Fibroblast of lung (primary cell): ENCODE measurements around the gene BTLA. TPM values are rescaled to one million over a fixed set of nuclear protein-coding genes. Genes with fewer than 3 reads are reported as not detected.
A peak's percentile ranks its signal among the peaks of the same experiment; 100 is the strongest.

Experiments used
- DNase-seq, 2 donors: peaks; one replicate each; pipeline versions ENCODE4 v3.0.0 to v3.0.0-alpha.2; 2010; ENCODE audit warnings: low read depth in 2 of 2
- H2AFZ ChIP-seq: 2 replicates; pipeline ENCODE4 v1.5.1; 2012; ENCODE audit warnings: low read length, control low read depth, inconsistent platforms
- H3K27ac ChIP-seq: 2 replicates; pipeline ENCODE4 v1.5.1; 2011; ENCODE audit warnings: low read length, control low read depth; ENCODE audit not compliant: insufficient read depth
- H3K27me3 ChIP-seq: 2 replicates; pipeline ENCODE4 v1.5.1; 2011; ENCODE audit warnings: mild to moderate bottlenecking, low read length; ENCODE audit not compliant: control insufficient read depth, insufficient read depth
- H3K36me3 ChIP-seq: 2 replicates; pipeline ENCODE4 v1.5.1; 2011; ENCODE audit warnings: low read length; ENCODE audit not compliant: control insufficient read depth, insufficient read depth
- H3K4me1 ChIP-seq: 2 replicates; pipeline ENCODE4 v1.5.1; 2011; ENCODE audit warnings: low read length; ENCODE audit not compliant: control insufficient read depth, insufficient read depth; ENCODE audit errors: extremely low read depth
- H3K4me2 ChIP-seq: 2 replicates; pipeline ENCODE4 v1.5.1; 2011; ENCODE audit warnings: low read length, control low read depth; ENCODE audit not compliant: insufficient read depth; ENCODE audit errors: extremely low read depth
- H3K4me3 ChIP-seq, 4 experiments: fragments of 200-600 bp in 1 of 4; sonication (generic) in 1 of 4; replicated peaks in 1 of 4; 2 replicates each; pipeline ENCODE4 v1.5.1; 2011 to 2016; ENCODE audit warnings: low read length in 4 of 4, low read depth in 3 of 4, mild to moderate bottlenecking in 3 of 4, control low read depth in 2 of 4, inconsistent platforms in 1 of 4, mixed read lengths in 1 of 4; ENCODE audit not compliant: insufficient read depth in 1 of 4; ENCODE audit errors: control extremely low read depth in 1 of 4
- H3K79me2 ChIP-seq: 2 replicates; pipeline ENCODE4 v1.5.1; 2012; ENCODE audit warnings: mild to moderate bottlenecking, low read length, inconsistent platforms; ENCODE audit not compliant: control insufficient read depth, insufficient read depth
- H3K9ac ChIP-seq: 2 replicates; pipeline ENCODE4 v1.5.1; 2011; ENCODE audit warnings: mild to moderate bottlenecking, low read length, control low read depth; ENCODE audit not compliant: insufficient read depth
- H3K9me3 ChIP-seq: 2 replicates; pipeline ENCODE4 v1.5.1; 2012; ENCODE audit warnings: low read depth, low read length; ENCODE audit not compliant: control insufficient read depth, insufficient read depth
- H4K20me1 ChIP-seq: 2 replicates; pipeline ENCODE4 v1.5.1; 2011; ENCODE audit warnings: low read length; ENCODE audit not compliant: control insufficient read depth, insufficient read depth; ENCODE audit errors: extremely low read depth
- EZH2 ChIP-seq: IDR thresholded peaks from 2 replicates; pipeline ENCODE4 v1.5.1; 2012; ENCODE audit warnings: low read length, control low read depth, mild to moderate bottlenecking; ENCODE audit errors: missing control alignments
- polyA plus RNA-seq, 2 donors: library from polyadenylated mRNA; depleted of rRNA in 1 of 2; stranded (reverse) in 1 of 2; unstranded in 1 of 2; fragments of >200 nt; gene quantifications; 2 replicates each; pipeline ENCODE4 v1.2.1, GENCODE V29; 2011 to 2012; ENCODE audit warnings: missing spikeins in 1 of 2
- total RNA-seq: library from RNA; depleted of rRNA; stranded (reverse); fragments of >200 nt; gene quantifications from 2 replicates; pipeline ENCODE4 v1.2.1, GENCODE V29; 2014
- TF ChIP-seq, protein P1 (sequence below), 2 donors: IDR thresholded peaks in 1 of 2; conservative IDR thresholded peaks in 1 of 2; 1 replicate in 1 of 2; 2 replicates in 1 of 2; pipeline ENCODE4 v1.5.1; 2011 to 2012; ENCODE audit warnings: low read length in 2 of 2, control low read depth in 1 of 2, inconsistent platforms in 1 of 2, low read depth in 1 of 2, mild to moderate bottlenecking in 1 of 2

Gene BTLA
- total and polyA plus RNA-seq, 2 donors (not counting 1 experiment from before 2014, with no cell fraction given), result under 0.01 TPM; not detected in 1

DNA sequence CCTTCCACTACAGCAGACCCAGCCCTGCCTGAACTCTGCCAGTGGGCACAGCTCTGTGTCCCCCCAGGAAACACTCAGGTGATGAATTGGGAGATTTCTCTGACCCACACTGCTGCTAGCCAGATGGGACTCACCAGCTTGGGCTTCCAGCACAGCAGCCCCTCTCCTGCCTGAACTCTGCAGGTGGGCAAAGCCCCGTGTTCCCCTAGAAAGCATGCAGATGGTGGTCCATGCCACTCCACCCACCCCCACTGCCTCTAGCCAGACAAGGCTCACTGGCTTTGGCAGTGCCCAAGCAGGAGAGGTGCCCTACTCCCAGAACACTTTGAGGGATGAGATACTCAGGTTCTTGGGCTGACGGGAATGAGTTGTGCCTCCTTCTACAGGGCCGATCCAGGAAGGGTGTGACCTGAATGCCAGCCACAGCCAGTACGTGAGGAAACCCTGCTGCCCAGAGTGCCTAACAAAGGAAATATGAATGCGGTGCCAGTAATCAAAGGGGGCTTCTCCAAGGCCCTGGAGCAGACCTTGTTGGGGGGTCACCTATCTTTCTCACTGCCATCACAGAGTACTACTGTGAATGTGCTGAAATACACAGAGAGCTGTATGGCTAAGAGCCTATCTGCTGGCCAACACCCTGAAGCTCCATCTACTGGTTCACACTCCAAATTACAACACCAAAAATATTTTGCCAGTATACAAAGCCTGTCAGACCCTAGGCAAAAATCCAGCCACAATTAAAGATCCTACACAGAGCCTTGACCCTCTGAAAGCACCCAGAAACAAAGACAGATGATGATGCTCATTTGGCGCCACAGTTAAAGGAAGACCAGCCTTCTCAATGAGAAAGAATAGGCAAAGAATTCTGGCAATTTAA is 61.9 kb downstream of the BTLA start:
- Histone ChIP-seq H3K36me3 (no peaks in the 10 kb centered on the region), H3K4me2 (no peak overlapping the region), H3K4me3 (no peak overlapping the region), H3K79me2 (no peaks in the 10 kb centered on the region), H3K9me3 (no peaks in the 10 kb centered on the region), H3K9ac (no peak overlapping the region), H2AFZ (no peak overlapping the region), H3K27me3 (no peaks in the 10 kb centered on the region), H4K20me1 (no peaks in the 10 kb centered on the region), H3K27ac (no peak overlapping the region), H3K4me1 (no peaks in the 10 kb centered on the region)
- TF ChIP-seq, protein P1, sequence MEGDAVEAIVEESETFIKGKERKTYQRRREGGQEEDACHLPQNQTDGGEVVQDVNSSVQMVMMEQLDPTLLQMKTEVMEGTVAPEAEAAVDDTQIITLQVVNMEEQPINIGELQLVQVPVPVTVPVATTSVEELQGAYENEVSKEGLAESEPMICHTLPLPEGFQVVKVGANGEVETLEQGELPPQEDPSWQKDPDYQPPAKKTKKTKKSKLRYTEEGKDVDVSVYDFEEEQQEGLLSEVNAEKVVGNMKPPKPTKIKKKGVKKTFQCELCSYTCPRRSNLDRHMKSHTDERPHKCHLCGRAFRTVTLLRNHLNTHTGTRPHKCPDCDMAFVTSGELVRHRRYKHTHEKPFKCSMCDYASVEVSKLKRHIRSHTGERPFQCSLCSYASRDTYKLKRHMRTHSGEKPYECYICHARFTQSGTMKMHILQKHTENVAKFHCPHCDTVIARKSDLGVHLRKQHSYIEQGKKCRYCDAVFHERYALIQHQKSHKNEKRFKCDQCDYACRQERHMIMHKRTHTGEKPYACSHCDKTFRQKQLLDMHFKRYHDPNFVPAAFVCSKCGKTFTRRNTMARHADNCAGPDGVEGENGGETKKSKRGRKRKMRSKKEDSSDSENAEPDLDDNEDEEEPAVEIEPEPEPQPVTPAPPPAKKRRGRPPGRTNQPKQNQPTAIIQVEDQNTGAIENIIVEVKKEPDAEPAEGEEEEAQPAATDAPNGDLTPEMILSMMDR (conservative IDR thresholded peaks at IDR 0.05 in 1 of 2, IDR thresholded peaks at IDR 0.05 in 1 of 2; ENCODE audit: low read depth in 1 of 2, low read length in 2 of 2), result peak; percentile 45 to 57
- no peak for TF ChIP-seq EZH2
- peak; percentile 29 to 57 for DNase-seq

DNA sequence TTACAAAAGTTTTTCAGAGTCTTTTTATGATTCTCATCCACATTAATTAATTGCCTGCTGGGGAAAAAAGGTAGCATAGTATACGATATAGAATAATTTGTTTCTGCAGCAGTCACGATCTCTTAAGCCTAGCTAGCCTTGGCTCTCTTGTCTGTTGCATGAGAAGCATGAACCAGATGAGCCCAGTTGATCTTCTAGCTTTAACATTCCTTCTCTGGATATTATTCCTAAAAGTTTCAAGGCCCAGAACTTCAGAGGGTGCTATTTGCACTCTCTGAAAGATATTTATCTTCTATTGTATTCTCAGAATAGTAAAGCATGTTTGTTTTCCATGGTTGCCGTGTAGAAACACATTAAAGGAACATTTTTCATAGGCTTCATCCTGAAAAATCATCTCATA is 69.3 kb downstream of the BTLA start:
- Histone ChIP-seq H3K36me3 (no peaks in the 10 kb centered on the region), H3K27me3 (no peaks in the 10 kb centered on the region), H3K4me3 (no peak overlapping the region), H3K9ac (no peak overlapping the region), H3K9me3 (no peaks in the 10 kb centered on the region), H3K4me1 (no peaks in the 10 kb centered on the region), H3K27ac (no peak overlapping the region), H3K4me2 (no peak overlapping the region), H2AFZ (no peak overlapping the region), H3K79me2 (no peaks in the 10 kb centered on the region), H4K20me1 (no peaks in the 10 kb centered on the region)
- DNase-seq, result no peak
- no peak for TF ChIP-seq EZH2
- TF ChIP-seq, protein P1 (conservative IDR thresholded peaks at IDR 0.05 in 1 of 2, IDR thresholded peaks at IDR 0.05 in 1 of 2; ENCODE audit: low read depth in 1 of 2, low read length in 2 of 2), result no peak

DNA sequence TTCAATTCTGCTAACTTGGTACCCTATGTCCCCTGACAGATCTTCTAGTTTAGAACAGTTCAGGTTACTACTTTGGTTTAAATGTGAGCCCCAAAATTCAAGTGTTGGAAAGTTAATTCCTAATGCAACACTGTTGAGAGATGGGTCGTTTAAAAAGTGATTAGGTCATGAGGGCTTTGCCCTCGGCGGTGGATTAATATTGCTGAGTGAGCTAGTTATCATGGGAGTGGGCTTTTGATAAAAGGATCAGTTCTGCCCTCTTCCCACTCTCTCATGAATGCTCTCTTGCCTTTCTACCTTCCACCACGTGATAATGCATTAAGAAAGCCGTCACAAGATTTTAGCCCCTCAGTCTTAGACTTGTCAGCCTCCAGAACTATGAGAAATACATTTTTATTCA is 72.1 kb downstream of the BTLA start:
- H3K4me3 ChIP-seq, result no peak overlapping the region
- no peaks in the 10 kb centered on the region for H3K36me3 ChIP-seq
- H3K9ac ChIP-seq, result no peak overlapping the region
- H3K9me3 ChIP-seq, result no peaks in the 10 kb centered on the region
- TF ChIP-seq, protein P1 (conservative IDR thresholded peaks at IDR 0.05 in 1 of 2, IDR thresholded peaks at IDR 0.05 in 1 of 2; ENCODE audit: low read depth in 1 of 2, low read length in 2 of 2), result no peak
- no peaks in the 10 kb centered on the region for H3K4me1 ChIP-seq
- H3K4me2 ChIP-seq, result no peak overlapping the region
- no peak for DNase-seq
- no peak overlapping the region for H2AFZ ChIP-seq
- H3K27me3 ChIP-seq, result no peaks in the 10 kb centered on the region
- no peaks in the 10 kb centered on the region for H3K79me2 ChIP-seq
- H4K20me1 ChIP-seq, result no peaks in the 10 kb centered on the region
- H3K27ac ChIP-seq, result no peak overlapping the region
